Liver (tissue), 9 donors: ENCODE measurements around the gene ZNF580. TPM values are rescaled to one million over a fixed set of nuclear protein-coding genes. Genes with fewer than 3 reads are reported as not detected.

Experiments used
- DNase-seq: peaks from one replicate; pipeline ENCODE4 v3.0.0-alpha.2; 2017; ENCODE audit warnings: low spot score
- H3K27ac ChIP-seq, 2 donors: one replicate each; pipeline ENCODE4 v1.7.0; 2013; ENCODE audit warnings: inconsistent platforms in 2 of 2, low read length in 2 of 2, control low read depth in 1 of 2, low read depth in 1 of 2, mild to moderate bottlenecking in 1 of 2
- H3K27me3 ChIP-seq, 4 donors: one replicate each; pipeline versions ENCODE4 v1.6.1 to v1.7.0; 2013; ENCODE audit warnings: low read length in 3 of 4, inconsistent platforms in 1 of 4, mild to moderate bottlenecking in 1 of 4, moderate library complexity in 1 of 4; ENCODE audit not compliant: control insufficient read depth in 4 of 4, insufficient read depth in 4 of 4
- H3K36me3 ChIP-seq, 4 donors: one replicate each; pipeline versions ENCODE4 v1.6.1 to v1.7.0; 2013; ENCODE audit warnings: low read length in 3 of 4, mild to moderate bottlenecking in 3 of 4, low read depth in 1 of 4, moderate library complexity in 1 of 4; ENCODE audit not compliant: control insufficient read depth in 4 of 4, insufficient read depth in 3 of 4
- H3K4me1 ChIP-seq, 4 donors: one replicate each; pipeline versions ENCODE4 v1.6.1 to v1.7.0; 2013; ENCODE audit warnings: low read length in 3 of 4, mild to moderate bottlenecking in 3 of 4, moderate library complexity in 1 of 4; ENCODE audit not compliant: control insufficient read depth in 4 of 4, insufficient read depth in 4 of 4
- H3K4me3 ChIP-seq, 3 donors: one replicate each; pipeline versions ENCODE4 v1.6.1 to v1.7.0; 2013; ENCODE audit warnings: low read length in 3 of 3, control low read depth in 1 of 3, low read depth in 1 of 3, mild to moderate bottlenecking in 1 of 3
- H3K9ac ChIP-seq, 2 donors: one replicate each; pipeline ENCODE4 v1.7.0; 2013; ENCODE audit warnings: low read length in 2 of 2, mild to moderate bottlenecking in 2 of 2, moderate library complexity in 2 of 2, control low read depth in 1 of 2, low read depth in 1 of 2
- H3K9me3 ChIP-seq, 4 donors: one replicate each; pipeline versions ENCODE4 v1.6.1 to v1.7.0; 2013; ENCODE audit warnings: low read length in 3 of 4; ENCODE audit not compliant: control insufficient read depth in 4 of 4
- FOXA2 ChIP-seq: IDR thresholded peaks from 2 replicates; pipeline ENCODE4 v1.6.1; 2016; ENCODE audit warnings: antibody characterized with exemption
- GABPA ChIP-seq, 2 donors: IDR thresholded peaks in 1 of 2; conservative IDR thresholded peaks in 1 of 2; 2 replicates each; pipeline ENCODE4 v1.6.1; 2016; ENCODE audit warnings: antibody characterized with exemption in 2 of 2, mild to moderate bottlenecking in 1 of 2, moderate library complexity in 1 of 2
- HNF4A ChIP-seq, 2 donors: conservative IDR thresholded peaks; 2 replicates each; pipeline ENCODE4 v1.6.1; 2016; ENCODE audit warnings: antibody characterized with exemption in 2 of 2, mild to moderate bottlenecking in 2 of 2
- HNF4G ChIP-seq: IDR thresholded peaks from 2 replicates; pipeline ENCODE4 v1.6.1; 2016; ENCODE audit warnings: antibody characterized with exemption
- JUND ChIP-seq, 2 donors: IDR thresholded peaks; 2 replicates each; pipeline ENCODE4 v1.6.1; 2016; ENCODE audit warnings: antibody characterized with exemption in 2 of 2
- NR2F2 ChIP-seq: IDR thresholded peaks from 2 replicates; pipeline ENCODE4 v1.6.1; 2016; ENCODE audit warnings: antibody characterized with exemption
- RXRA ChIP-seq, 2 donors: IDR thresholded peaks; 2 replicates each; pipeline ENCODE4 v1.6.1; 2017 to 2018; ENCODE audit warnings: antibody characterized with exemption in 2 of 2, mild to moderate bottlenecking in 1 of 2
- SP1 ChIP-seq: IDR thresholded peaks from 2 replicates; pipeline ENCODE4 v1.6.1; 2018; ENCODE audit warnings: antibody characterized with exemption, mild to moderate bottlenecking
- YY1 ChIP-seq: IDR thresholded peaks from 2 replicates; pipeline ENCODE4 v1.6.1; 2016; ENCODE audit warnings: antibody characterized with exemption, mild to moderate bottlenecking
- WGBS: extraction: QIAGEN DNeasy Blood & Tissue Kit; methylation state at CpG from one replicate; pipeline ENCODE4 v1.1.7; 2013; 5-methylcytosine and 5-hydroxymethylcytosine counted together
- polyA plus RNA-seq, 2 donors: library from polyadenylated mRNA; stranded (reverse) in 1 of 2; unstranded in 1 of 2; fragments of 200-250 nt in 1 of 2; fragments of >200 nt in 1 of 2; fragmentation: Nextera tagmentation in 1 of 2; extraction: Ambion mirVana in 1 of 2; gene quantifications; one replicate each; pipeline versions ENCODE4 v1.2.1 to v1.2.3, GENCODE V29; 2013 to 2015
- total RNA-seq, 2 donors: library from RNA; depleted of rRNA; stranded (reverse); fragments of >200 nt; gene quantifications; one replicate each; pipeline ENCODE4 v1.2.3, GENCODE V29; 2014
- TF ChIP-seq, protein P1 (sequence below): IDR thresholded peaks from 2 replicates; pipeline ENCODE4 v1.6.1; 2016; ENCODE audit warnings: antibody characterized with exemption
- TF ChIP-seq, protein P2 (sequence below): IDR thresholded peaks from 2 replicates; pipeline ENCODE4 v1.6.1; 2016; ENCODE audit warnings: antibody characterized with exemption
- donor health status: healthy.
- donor health status: healthy.
- donor health status: healthy.
- donor health status: healthy.
- donor health status: healthy.

Gene ZNF580
- total and polyA plus RNA-seq, 4 donors = 2.6 to 5.2 (median 5.1) TPM

DNA sequence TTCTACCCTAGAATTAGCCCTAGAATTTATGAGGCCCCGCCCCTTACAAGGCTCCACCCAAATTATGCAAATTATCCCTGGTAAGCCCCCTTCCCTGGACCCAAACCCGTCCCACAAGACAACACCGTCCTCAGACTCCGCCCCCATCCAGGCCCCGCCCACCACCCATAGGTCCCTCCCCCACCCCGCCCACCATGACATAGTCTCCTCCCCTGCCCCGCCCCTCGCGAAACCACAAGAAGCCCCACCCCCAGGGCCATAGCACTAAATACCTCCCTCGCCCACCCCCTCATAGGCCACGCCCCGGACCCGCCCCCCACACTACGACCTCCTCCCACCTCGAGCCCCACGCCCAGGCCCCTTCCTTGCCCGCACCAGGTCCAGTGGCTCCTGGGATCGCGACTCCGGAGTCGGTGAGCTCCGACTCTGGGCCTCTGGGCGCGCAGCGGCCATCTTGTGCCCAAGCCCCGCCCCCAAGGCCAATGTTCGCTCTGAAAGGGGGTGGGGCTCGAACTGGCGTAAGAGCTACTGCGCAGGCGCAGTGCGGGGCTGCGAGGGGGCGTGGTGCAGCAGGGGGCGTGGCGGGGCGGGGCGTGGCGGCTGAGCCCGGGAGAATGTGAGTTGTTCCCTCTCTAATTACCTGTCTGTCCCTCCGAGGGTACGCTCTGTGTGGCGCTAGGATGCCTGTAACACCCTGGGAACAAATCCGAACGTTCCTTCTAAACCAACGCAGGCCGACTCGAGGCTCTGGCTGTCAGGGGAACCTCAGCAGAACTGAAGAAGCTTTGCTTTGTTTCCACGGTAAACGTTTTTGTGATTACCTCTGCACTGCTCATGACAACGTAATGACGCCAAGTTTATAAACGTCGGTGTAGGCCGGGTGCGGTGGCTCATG lies 16.4 kb upstream of the ZNF580 start, which contains the start of gene ZNF784:
Gene ZNF784, minus strand, starts transcription at position 458 of the 895 bp plus-strand sequence. Its CDS starts 5 bp downstream, at position 453.
- peak; percentile 98 for TF ChIP-seq YY1
- peak; percentile 80 for TF ChIP-seq SP1
- no peak for TF ChIP-seq NR2F2
- peak in 1 of 2 donors; percentile 27 for TF ChIP-seq HNF4A (conservative IDR thresholded peaks at IDR 0.05)
- no peaks in the 10 kb centered on the region for H3K9me3 ChIP-seq
- H3K4me1 ChIP-seq = peaks cover 0 to 12% (median 7%) of the 10 kb centered on the region in 4 donors
- no peaks in the 10 kb centered on the region for H3K27me3 ChIP-seq
- peak within 1 kb of the TSS; percentile 88 to 93 for H3K27ac ChIP-seq
- no peak within 1 kb of the TSS for H3K9ac ChIP-seq
- H3K36me3 ChIP-seq = peaks cover 0 to 4% (median 1%) of the 10 kb centered on the region in 4 donors
- DNase-seq = peak; percentile 96
- H3K4me3 ChIP-seq = peak within 1 kb of the TSS; percentile 53 to 75 (median 64)
- under 1% methylated on average over 56 of the region's 56 CpGs for WGBS

DNA sequence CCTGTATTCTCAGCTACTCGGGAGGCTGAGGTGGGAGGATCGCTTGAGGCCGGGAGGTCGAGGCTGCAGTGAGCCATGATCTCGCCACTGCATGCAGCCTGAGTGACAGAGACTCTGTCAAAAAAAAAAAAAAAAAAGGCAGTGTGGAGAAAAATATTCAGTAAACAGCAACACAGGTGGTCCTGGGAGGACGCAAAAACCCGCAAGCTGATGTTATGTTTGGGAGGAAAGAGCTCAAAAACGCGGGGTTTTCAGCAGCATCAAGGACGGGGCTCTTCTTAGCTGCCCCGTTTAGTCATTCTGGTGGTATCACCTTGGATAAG lies 15.8 kb upstream of the ZNF580 start:
- Histone ChIP-seq H3K9me3 (no peaks in the 10 kb centered on the region), H3K4me3 (peak overlapping the region; percentile 32 to 75 (median 53)), H3K27me3 (no peaks in the 10 kb centered on the region), H3K27ac (no peak overlapping the region), H3K9ac (no peak overlapping the region), H3K4me1 (peaks cover 0 to 12% (median 7%) of the 10 kb centered on the region in 4 donors), H3K36me3 (peaks cover 0 to 4% (median 1%) of the 10 kb centered on the region in 4 donors)
- no peak for DNase-seq
- TF ChIP-seq RXRA (IDR thresholded peaks at IDR 0.05) (no peak), FOXA2 (no peak), YY1 (no peak), SP1 (no peak)
- 52% methylated on average over 11 of the region's 11 CpGs for WGBS

DNA sequence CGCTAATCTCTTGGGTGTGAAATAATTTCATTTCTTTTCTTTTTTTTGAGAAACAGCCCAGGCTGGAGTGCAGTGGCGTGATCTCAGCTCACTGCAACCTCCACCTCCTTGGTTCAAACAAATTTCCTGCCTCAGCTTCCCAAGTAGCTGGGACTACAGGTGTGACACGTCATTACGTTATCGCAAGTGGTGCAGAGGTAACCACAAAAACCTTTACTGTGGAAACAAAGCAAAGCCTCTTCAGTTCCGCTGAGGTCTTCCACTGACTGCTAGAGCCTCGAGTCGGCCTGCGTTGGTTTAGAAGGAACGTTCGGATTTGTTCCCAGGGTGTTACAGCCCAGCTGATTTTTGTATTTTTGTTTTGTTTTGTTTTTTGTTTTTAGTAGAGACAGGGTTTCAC lies 14.5 kb upstream of the ZNF580 start:
- peaks cover 0 to 12% (median 7%) of the 10 kb centered on the region in 4 donors for H3K4me1 ChIP-seq
- no peaks in the 10 kb centered on the region for H3K9me3 ChIP-seq
- WGBS = 90% methylated on average over 11 of the region's 11 CpGs
- H3K27ac ChIP-seq = no peak overlapping the region
- H3K27me3 ChIP-seq = no peaks in the 10 kb centered on the region
- DNase-seq = no peak
- H3K4me3 ChIP-seq = no peak overlapping the region
- no peak overlapping the region for H3K9ac ChIP-seq
- TF ChIP-seq HNF4G (no peak), JUND (IDR thresholded peaks at IDR 0.05) (no peak), SP1 (no peak), GABPA (IDR thresholded peaks at IDR 0.05 in 1 of 2, conservative IDR thresholded peaks at IDR 0.05 in 1 of 2) (no peak), YY1 (no peak)
- TF ChIP-seq, protein P1, sequence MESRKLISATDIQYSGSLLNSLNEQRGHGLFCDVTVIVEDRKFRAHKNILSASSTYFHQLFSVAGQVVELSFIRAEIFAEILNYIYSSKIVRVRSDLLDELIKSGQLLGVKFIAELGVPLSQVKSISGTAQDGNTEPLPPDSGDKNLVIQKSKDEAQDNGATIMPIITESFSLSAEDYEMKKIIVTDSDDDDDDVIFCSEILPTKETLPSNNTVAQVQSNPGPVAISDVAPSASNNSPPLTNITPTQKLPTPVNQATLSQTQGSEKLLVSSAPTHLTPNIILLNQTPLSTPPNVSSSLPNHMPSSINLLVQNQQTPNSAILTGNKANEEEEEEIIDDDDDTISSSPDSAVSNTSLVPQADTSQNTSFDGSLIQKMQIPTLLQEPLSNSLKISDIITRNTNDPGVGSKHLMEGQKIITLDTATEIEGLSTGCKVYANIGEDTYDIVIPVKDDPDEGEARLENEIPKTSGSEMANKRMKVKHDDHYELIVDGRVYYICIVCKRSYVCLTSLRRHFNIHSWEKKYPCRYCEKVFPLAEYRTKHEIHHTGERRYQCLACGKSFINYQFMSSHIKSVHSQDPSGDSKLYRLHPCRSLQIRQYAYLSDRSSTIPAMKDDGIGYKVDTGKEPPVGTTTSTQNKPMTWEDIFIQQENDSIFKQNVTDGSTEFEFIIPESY = no peak
- TF ChIP-seq, protein P2, sequence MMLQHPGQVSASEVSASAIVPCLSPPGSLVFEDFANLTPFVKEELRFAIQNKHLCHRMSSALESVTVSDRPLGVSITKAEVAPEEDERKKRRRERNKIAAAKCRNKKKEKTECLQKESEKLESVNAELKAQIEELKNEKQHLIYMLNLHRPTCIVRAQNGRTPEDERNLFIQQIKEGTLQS = no peak
- H3K36me3 ChIP-seq = peaks cover 0 to 4% (median 0%) of the 10 kb centered on the region in 4 donors
